RWPE1 (cell line): Measurements from ENCODE around the gene MARCHF2.
"Not testable (repeated sequence)": the region's sequence is repeated elsewhere in the genome, so short reads cannot be mapped to it uniquely, and the experiment has no call there.

Source experiments
- CTCF ChIA-PET: fragments of 350-600 bp; sonication (Branson Sonifier 250); formaldehyde crosslinking; extraction: SDS; loops from one replicate; lab custom pipeline; 2021; lab: Yijun Ruan, JAX
- POLR2A ChIA-PET: fragments of 400-600 bp; formaldehyde crosslinking; extraction: SDS; loops from one replicate; lab custom pipeline; 2020; ENCODE audit warnings: antibody characterized with exemption; ENCODE audit not compliant: low non-redundant PET; lab: Yijun Ruan, JAX
- DNase-seq: peaks from one replicate; pipeline ENCODE4 v3.0.0; 2012; ENCODE audit warnings: low spot score
- H3K27ac ChIP-seq: fragments of 450-650 bp; 2 replicates; pipeline ENCODE4 v1.5.1; 2017
- TF ChIP-seq, protein P1 (sequence below): fragments of 450-650 bp; conservative IDR thresholded peaks from 2 replicates; pipeline ENCODE4 v1.5.1; 2017; ENCODE audit warnings: low read depth, mild to moderate bottlenecking

The MARCHF2 gene

DNA sequence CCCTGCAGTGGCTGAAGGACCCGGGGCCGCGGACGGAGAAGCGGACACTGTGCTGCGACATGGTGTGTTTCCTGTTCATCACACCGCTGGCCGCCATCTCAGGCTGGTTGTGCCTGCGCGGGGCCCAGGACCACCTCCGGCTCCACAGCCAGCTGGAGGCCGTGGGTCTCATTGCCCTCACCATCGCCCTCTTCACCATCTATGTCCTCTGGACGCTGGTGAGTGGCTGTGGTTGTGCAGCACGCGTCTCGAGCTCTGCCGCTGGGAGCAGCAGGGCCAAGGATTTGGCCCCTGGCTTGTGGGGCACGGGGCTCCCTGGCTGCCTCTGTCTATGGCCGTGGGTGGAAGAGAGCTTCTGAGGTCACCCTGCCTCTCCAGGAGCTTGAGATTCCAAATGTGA lies 17.5 kb downstream of the MARCHF2 start:
- DNase-seq, result no peak
- CTCF ChIA-PET, result interaction anchor here (0.6 kb wide), 1 partner anchor 8 kb away, joined by 3 read pairs; no protein-coding TSS in a partner anchor
- TF ChIP-seq, protein P1, sequence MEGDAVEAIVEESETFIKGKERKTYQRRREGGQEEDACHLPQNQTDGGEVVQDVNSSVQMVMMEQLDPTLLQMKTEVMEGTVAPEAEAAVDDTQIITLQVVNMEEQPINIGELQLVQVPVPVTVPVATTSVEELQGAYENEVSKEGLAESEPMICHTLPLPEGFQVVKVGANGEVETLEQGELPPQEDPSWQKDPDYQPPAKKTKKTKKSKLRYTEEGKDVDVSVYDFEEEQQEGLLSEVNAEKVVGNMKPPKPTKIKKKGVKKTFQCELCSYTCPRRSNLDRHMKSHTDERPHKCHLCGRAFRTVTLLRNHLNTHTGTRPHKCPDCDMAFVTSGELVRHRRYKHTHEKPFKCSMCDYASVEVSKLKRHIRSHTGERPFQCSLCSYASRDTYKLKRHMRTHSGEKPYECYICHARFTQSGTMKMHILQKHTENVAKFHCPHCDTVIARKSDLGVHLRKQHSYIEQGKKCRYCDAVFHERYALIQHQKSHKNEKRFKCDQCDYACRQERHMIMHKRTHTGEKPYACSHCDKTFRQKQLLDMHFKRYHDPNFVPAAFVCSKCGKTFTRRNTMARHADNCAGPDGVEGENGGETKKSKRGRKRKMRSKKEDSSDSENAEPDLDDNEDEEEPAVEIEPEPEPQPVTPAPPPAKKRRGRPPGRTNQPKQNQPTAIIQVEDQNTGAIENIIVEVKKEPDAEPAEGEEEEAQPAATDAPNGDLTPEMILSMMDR, result no peak
- POLR2A ChIA-PET, result no interaction called here
- no peak overlapping the region for H3K27ac ChIP-seq

DNA sequence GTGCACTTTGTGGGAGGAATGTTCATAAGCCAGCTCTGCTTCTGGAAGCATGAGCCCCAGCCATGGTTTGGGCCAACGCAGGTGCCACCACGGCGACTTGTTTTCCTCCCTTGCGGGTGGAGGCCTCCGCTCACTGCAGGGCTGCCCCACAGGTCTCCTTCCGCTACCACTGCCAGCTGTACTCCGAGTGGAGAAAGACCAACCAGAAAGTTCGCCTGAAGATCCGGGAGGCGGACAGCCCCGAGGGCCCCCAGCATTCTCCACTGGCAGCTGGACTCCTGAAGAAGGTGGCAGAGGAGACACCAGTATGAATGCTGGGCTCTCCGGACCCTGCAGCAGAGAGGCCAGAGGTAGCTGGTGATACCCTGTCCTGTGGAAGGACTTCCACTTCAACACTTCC lies 25.1 kb downstream of the MARCHF2 start:
- TF ChIP-seq, protein P1, result no peak
- no peak overlapping the region for H3K27ac ChIP-seq
- no peak for DNase-seq
- ChIA-PET POLR2A (interaction anchor here (0.6 kb wide), 1 partner anchor 35 kb away, joined by 3 read pairs; no protein-coding TSS in a partner anchor), CTCF (interaction anchor here (0.6 kb wide), 1 partner anchor 11 kb away, joined by 3 read pairs; no protein-coding TSS in a partner anchor)

DNA sequence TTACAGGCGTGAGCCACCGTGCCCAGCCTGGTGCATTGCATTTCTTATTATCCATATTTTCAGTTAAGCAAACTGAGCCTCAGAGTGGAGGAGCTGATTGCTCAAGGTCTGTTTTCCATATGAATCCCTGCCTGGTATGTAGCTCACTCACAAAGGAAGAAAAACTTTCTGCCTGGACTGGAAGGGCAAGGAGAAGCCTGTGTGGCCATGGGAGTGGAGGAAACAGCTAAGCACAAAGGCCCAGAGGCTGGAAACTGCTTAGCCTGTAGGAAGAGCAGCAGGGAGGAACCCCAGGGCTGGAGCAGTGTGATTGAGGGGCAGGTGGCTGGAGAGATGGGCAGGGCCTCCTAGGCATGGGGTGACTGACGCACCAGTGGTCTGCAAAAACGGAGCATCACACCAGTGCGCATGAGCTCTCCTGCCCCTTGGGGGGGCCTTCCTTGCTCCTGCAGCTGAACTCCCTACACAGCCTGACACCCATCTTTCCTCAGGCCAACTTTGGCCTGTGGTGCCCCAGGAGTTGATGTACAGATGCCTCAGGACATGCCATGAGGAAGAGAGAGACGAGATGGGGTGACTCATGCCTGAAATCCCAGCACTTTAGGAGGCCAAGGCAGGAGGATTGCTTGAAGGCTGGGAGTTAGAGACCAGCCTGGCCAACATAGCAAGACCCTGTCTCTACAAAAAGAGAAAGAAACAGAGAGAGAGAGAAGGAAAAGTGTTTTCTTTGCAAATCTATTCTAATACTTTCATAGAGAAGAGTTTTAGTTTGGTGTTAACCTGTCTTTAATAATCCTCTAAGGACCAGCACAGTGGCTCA lies 28.8 kb downstream of the MARCHF2 start:
- peak overlapping the region; percentile 23 for H3K27ac ChIP-seq
- TF ChIP-seq, protein P1, result no peak
- DNase-seq, result no peak
- ChIA-PET CTCF (interaction anchor here (1.0 kb wide), 1 partner anchor 16 kb away, joined by 3 read pairs; no protein-coding TSS in a partner anchor), POLR2A (no interaction called here)

DNA sequence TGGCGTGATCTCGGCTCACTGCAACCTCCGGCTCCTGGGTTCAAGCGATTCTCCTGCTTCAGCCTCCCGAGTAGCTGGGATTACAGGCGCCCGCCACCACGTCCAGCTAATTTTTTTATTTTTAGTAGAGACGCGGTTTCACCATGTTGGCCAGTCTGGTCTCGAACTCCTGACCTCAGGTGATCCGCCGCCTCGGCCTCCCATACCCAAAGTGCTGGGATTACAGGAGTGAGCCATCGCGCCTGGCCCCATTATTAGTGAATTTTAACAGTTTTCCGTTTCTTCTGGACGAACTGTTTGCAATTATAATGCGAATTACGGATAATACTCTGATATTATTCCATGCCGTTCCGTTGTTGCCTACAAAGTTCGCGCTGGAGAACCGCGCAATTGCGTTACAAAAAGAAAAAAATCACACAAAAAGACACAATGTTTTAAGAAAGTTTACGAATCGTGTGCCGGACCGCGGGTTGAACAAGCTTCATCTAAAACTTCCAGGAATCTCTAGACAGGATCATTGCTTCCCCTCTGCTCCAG lies 31.1 kb downstream of the MARCHF2 start:
- POLR2A ChIA-PET, result interaction anchor here (0.6 to 0.8 kb wide), 2 partner anchors 12 to 38 kb away, joined by 5 to 11 read pairs; no protein-coding TSS in a partner anchor
- H3K27ac ChIP-seq, result peak overlapping the region; percentile 83
- CTCF ChIA-PET, DNase-seq: not testable (repeated sequence)

DNA sequence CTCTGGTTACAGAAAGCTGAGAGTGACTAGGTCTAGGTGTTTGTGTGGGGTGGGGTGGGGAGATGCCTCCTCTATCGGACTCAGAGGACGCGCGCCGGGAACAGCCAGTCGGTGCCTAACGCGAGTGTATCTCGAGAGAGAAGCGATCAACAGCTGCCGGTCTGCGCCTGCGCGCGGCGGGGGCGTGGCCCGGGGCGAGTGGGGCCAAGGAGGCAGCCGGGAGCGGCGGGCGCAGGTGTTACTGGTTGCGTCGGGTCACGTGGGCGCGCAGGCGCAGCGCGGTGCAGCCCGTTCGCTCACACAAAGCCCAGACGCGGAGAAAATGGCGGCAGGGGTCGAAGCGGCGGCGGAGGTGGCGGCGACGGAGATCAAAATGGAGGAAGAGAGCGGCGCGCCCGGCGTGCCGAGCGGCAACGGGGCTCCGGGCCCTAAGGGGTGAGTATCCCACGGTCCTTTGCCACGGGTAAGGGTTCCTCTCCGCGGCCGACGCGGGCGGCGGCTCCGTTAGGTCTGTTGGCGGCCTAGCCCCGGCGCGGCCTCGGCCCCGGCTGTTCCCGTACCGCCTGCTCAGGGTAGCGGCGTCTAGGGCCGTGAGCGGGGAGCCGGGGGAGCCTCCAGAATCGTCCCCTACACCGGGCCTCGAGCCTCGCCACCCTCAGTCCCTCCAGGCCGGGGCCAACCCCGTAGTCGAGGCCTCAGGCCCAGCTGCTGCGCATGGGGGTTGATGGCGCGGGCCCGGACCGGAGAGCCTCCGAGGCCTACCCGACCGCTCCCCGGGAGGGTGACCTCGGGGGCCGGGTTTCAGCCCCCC lies 31.8 kb downstream of the MARCHF2 start, which contains the start of gene HNRNPM:
Gene HNRNPM (plus strand): TSS at position 299 of the 811 bp plus-strand sequence. CDS start 24 bp downstream, at position 323.
- TF ChIP-seq, protein P1, result no peak
- H3K27ac ChIP-seq, result peak within 1 kb of the TSS; percentile 83
- peak; percentile 97 for DNase-seq
- ChIA-PET CTCF (interaction anchor here (1.0 kb wide), 1 partner anchor 91 kb away, joined by 3 read pairs; no protein-coding TSS in a partner anchor), POLR2A (interaction anchor here (0.5 to 0.8 kb wide), 4 partner anchors 11 to 1352 kb away, joined by 5 to 11 read pairs (median 6); no protein-coding TSS in a partner anchor)

DNA sequence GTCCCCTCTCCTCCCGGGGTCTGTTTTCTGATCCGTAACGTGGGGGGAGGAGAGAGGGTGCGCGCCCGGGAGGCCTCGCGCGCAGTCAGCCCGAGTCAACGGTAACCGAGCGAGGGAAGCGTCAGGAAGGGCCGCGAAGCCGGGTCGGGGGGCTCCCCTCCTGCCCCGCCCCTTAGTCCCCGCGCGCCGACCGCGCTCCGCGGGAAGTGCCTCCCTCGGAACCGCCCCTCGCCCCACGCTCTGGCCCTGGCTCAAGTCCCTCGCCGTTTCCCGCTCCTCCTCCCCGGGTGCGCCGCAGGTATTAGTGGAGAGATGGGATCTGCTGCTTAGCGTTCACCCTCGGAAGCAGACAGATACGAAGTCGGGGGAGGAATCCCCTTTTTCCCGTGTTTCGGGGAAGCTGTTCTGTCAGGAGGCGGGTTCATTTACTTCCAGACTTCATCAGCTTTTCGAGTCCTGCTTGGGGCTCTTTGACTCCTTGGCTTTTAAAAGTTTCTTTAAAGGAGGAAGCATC lies 32.4 kb downstream of the MARCHF2 start:
- H3K27ac ChIP-seq, result peak overlapping the region; percentile 83
- CTCF ChIA-PET, result interaction anchor here (0.9 to 1.0 kb wide), 2 partner anchors 36 to 92 kb away, joined by 3 to 5 read pairs; no protein-coding TSS in a partner anchor
- peak; percentile 50 for DNase-seq
- POLR2A ChIA-PET, result no interaction called here
- TF ChIP-seq, protein P1, result no peak
